OCI-LY3 (cell line): ENCODE data around the gene ZNF423.

Experiments
- H2AFZ ChIP-seq: fragments of 200-600, 300-600 bp; shearing (Covaris generic); 2 replicates; pipeline ENCODE4 v1.6.0; 2014; ENCODE audit warnings: antibody characterized with exemption, low read depth, low read length
- H3K27ac ChIP-seq: fragments of 200-600, 300-600 bp; sonication (generic); 2 replicates; pipeline ENCODE4 v1.5.1; 2014; ENCODE audit warnings: mild to moderate bottlenecking, low read length, moderate library complexity, mixed read lengths
- H3K27me3 ChIP-seq: fragments of 200-600, 300-600 bp; sonication (generic); 2 replicates; pipeline ENCODE4 v1.6.1; 2014; ENCODE audit warnings: low read depth, low read length, mixed read lengths
- H3K36me3 ChIP-seq: fragments of 200-600, 300-600 bp; sonication (generic); replicated peaks from 2 replicates; pipeline ENCODE3; 2014; ENCODE audit warnings: low read depth, low read length, mixed read lengths
- H3K4me1 ChIP-seq: fragments of 300-600, 200-600 bp; sonication (generic); 2 replicates; pipeline ENCODE4 v1.6.1; 2014; ENCODE audit warnings: low read length, mixed read lengths
- H3K4me2 ChIP-seq: fragments of 200-600, 300-600 bp; sonication (generic); 2 replicates; pipeline ENCODE4 v1.6.1; 2014; ENCODE audit warnings: low read length, mixed read lengths
- H3K4me3 ChIP-seq: fragments of 300-600, 200-600 bp; sonication (generic); 2 replicates; pipeline ENCODE4 v1.5.1; 2014; ENCODE audit warnings: antibody characterized with exemption, mild to moderate bottlenecking, low read length, moderate library complexity
- H3K79me2 ChIP-seq: fragments of 300-600, 200-600 bp; shearing (Covaris generic); 2 replicates; pipeline ENCODE4 v1.6.1; 2014; ENCODE audit warnings: mild to moderate bottlenecking, low read length, mixed read lengths
- H3K9ac ChIP-seq: fragments of 300-600, 200-600 bp; shearing (Covaris generic); 2 replicates; pipeline ENCODE4 v1.6.0; 2014; ENCODE audit warnings: mild to moderate bottlenecking, low read length, moderate library complexity
- H3K9me3 ChIP-seq: fragments of 200-600, 300-600 bp; shearing (Covaris generic); 2 replicates; pipeline ENCODE4 v1.6.1; 2014; ENCODE audit warnings: low read length, mixed read lengths; ENCODE audit not compliant: insufficient read depth
- H4K20me1 ChIP-seq: fragments of 200-600, 300-600 bp; sonication (generic); 2 replicates; pipeline ENCODE4 v1.6.1; 2016; ENCODE audit warnings: low read length, mixed read lengths; ENCODE audit not compliant: insufficient read depth
- CTCF ChIP-seq: fragments of 200-600, 300-600 bp; sonication (generic); IDR thresholded peaks from 2 replicates; pipeline ENCODE4 v1.5.1; 2014; ENCODE audit warnings: antibody characterized with exemption, low read length, low read depth
- EZH2phosphoT487 ChIP-seq: fragments of 200-600 bp; shearing (Covaris generic); IDR thresholded peaks from 2 replicates; pipeline ENCODE4 v1.6.1; 2018; ENCODE audit warnings: antibody characterized with exemption, mixed run types, low read depth

Gene ZNF423

GRCh38 chr16:49550666-49551065, 305.2 kb downstream of the ZNF423 start:
- Histone ChIP-seq H3K4me2 (no peak overlapping the region), H3K79me2 (no peaks in the 10 kb centered on the region), H3K4me1 (no peaks in the 10 kb centered on the region), H3K36me3 (no peaks in the 10 kb centered on the region), H4K20me1 (no peaks in the 10 kb centered on the region), H3K4me3 (no peak overlapping the region), H3K27ac (no peak overlapping the region), H3K9me3 (no peaks in the 10 kb centered on the region), H2AFZ (no peak overlapping the region), H3K27me3 (peaks cover 50% of the 10 kb centered on the region), H3K9ac (no peak overlapping the region)
- TF ChIP-seq EZH2phosphoT487 (no peak), CTCF (no peak)

GRCh38 chr16:49550140-49550539, 305.8 kb downstream of the ZNF423 start:
- no peaks in the 10 kb centered on the region for H3K9me3 ChIP-seq
- no peak for TF ChIP-seq EZH2phosphoT487
- no peak for TF ChIP-seq CTCF
- H3K9ac ChIP-seq: no peak overlapping the region
- no peaks in the 10 kb centered on the region for H3K79me2 ChIP-seq
- no peak overlapping the region for H3K27ac ChIP-seq
- H3K27me3 ChIP-seq: peaks cover 45% of the 10 kb centered on the region
- no peak overlapping the region for H2AFZ ChIP-seq
- no peaks in the 10 kb centered on the region for H3K36me3 ChIP-seq
- H3K4me2 ChIP-seq: no peak overlapping the region
- no peak overlapping the region for H3K4me3 ChIP-seq
- H3K4me1 ChIP-seq: no peaks in the 10 kb centered on the region
- no peaks in the 10 kb centered on the region for H4K20me1 ChIP-seq

- Histone ChIP-seq H4K20me1 (no peaks in the 10 kb centered on the region), H3K36me3 (no peaks in the 10 kb centered on the region), H2AFZ (no peak overlapping the region), H3K9me3 (no peaks in the 10 kb centered on the region), H3K4me1 (no peaks in the 10 kb centered on the region), H3K4me3 (no peak overlapping the region), H3K27ac (no peak overlapping the region), H3K4me2 (no peak overlapping the region), H3K27me3 (peaks cover 41% of the 10 kb centered on the region), H3K9ac (no peak overlapping the region), H3K79me2 (no peaks in the 10 kb centered on the region)
- TF ChIP-seq CTCF (no peak), EZH2phosphoT487 (no peak)
These were observed 307.5 kb downstream of the ZNF423 start for GRCh38 chr16:49548325-49548970.

GRCh38 chr16:49547448-49547847, 308.5 kb downstream of the ZNF423 start:
- peaks cover 38% of the 10 kb centered on the region for H3K27me3 ChIP-seq
- no peaks in the 10 kb centered on the region for H3K9me3 ChIP-seq
- H2AFZ ChIP-seq: no peak overlapping the region
- H3K27ac ChIP-seq: no peak overlapping the region
- no peaks in the 10 kb centered on the region for H3K4me1 ChIP-seq
- no peaks in the 10 kb centered on the region for H4K20me1 ChIP-seq
- H3K4me2 ChIP-seq: no peak overlapping the region
- H3K79me2 ChIP-seq: no peaks in the 10 kb centered on the region
- no peak overlapping the region for H3K9ac ChIP-seq
- TF ChIP-seq CTCF (no peak), EZH2phosphoT487 (no peak)
- H3K36me3 ChIP-seq: no peaks in the 10 kb centered on the region
- no peak overlapping the region for H3K4me3 ChIP-seq
